Common myeloid progenitor, CD34-positive (primary cell): ENCODE measurements around the gene CCDC3.
"Not testable (repeated sequence)": the region's sequence is repeated elsewhere in the genome, so short reads cannot be mapped to it uniquely, and the experiment has no call there.

ENCODE experiments used
- CTCF ChIA-PET: fragments of 350-600 bp; sonication (Branson Sonifier 250); formaldehyde crosslinking; loops from one replicate; lab custom pipeline; 2021; ENCODE audit warnings: antibody characterized with exemption; lab: Charles Lee
- POLR2A ChIA-PET: fragments of 350-600 bp; sonication (Branson Sonifier 250); formaldehyde crosslinking; loops from one replicate; lab custom pipeline; 2021; ENCODE audit warnings: antibody characterized with exemption; lab: Charles Lee
- DNase-seq, 3 donors: peaks; one replicate each; pipeline versions ENCODE4 v3.0.0 to v3.0.0-alpha.2; 2013
- H3K27ac ChIP-seq, 2 experiments: 1 replicate in 1 of 2; 2 replicates in 1 of 2; pipeline ENCODE4 v1.7.0; 2013; ENCODE audit warnings: inconsistent platforms in 2 of 2, low read length in 2 of 2, mild to moderate bottlenecking in 2 of 2, low read depth in 1 of 2, moderate library complexity in 1 of 2; ENCODE audit not compliant: severe bottlenecking in 2 of 2, insufficient read depth in 1 of 2, poor library complexity in 1 of 2
- H3K27me3 ChIP-seq, 5 experiments: replicated peaks in 2 of 5; 1 replicate in 3 of 5; 2 replicates in 2 of 5; pipeline versions ENCODE4 v1.6.1 to v1.7.0; 2013; ENCODE audit warnings: low read length in 4 of 5, mild to moderate bottlenecking in 2 of 5, moderate library complexity in 2 of 5, inconsistent platforms in 1 of 5; ENCODE audit not compliant: insufficient read depth in 5 of 5, control insufficient read depth in 4 of 5
- H3K36me3 ChIP-seq, 4 experiments: 1 replicate in 2 of 4; 2 replicates in 2 of 4; pipeline versions ENCODE4 v1.6.1 to v1.7.0; 2013; ENCODE audit warnings: low read length in 3 of 4, control low read depth in 1 of 4, mild to moderate bottlenecking in 1 of 4; ENCODE audit not compliant: control insufficient read depth in 4 of 4, insufficient read depth in 4 of 4
- H3K4me1 ChIP-seq, 4 experiments: 1 replicate in 3 of 4; 2 replicates in 1 of 4; pipeline versions ENCODE4 v1.6.1 to v1.7.1; 2013; ENCODE audit warnings: low read length in 3 of 4, mild to moderate bottlenecking in 3 of 4, control low read depth in 1 of 4, inconsistent platforms in 1 of 4, moderate library complexity in 1 of 4; ENCODE audit not compliant: control insufficient read depth in 4 of 4, insufficient read depth in 4 of 4; ENCODE audit errors: control extremely low read depth in 1 of 4
- H3K4me3 ChIP-seq, 7 experiments: 1 replicate in 4 of 7; 2 replicates in 3 of 7; pipeline versions ENCODE4 v1.5.1 to v1.7.0; 2013; ENCODE audit warnings: mild to moderate bottlenecking in 7 of 7, low read length in 6 of 7, moderate library complexity in 6 of 7, inconsistent platforms in 2 of 7, low read depth in 2 of 7, control low read depth in 1 of 7; ENCODE audit not compliant: insufficient read depth in 4 of 7, control insufficient read depth in 1 of 7; ENCODE audit errors: extremely low read depth in 1 of 7
- H3K9me3 ChIP-seq, 5 experiments: 1 replicate in 4 of 5; 2 replicates in 1 of 5; pipeline versions ENCODE4 v1.6.1 to v1.7.1; 2013; ENCODE audit warnings: low read length in 4 of 5, mild to moderate bottlenecking in 2 of 5, inconsistent platforms in 1 of 5, low read depth in 1 of 5, moderate library complexity in 1 of 5; ENCODE audit not compliant: control insufficient read depth in 4 of 5, insufficient read depth in 2 of 5; ENCODE audit errors: control extremely low read depth in 1 of 5
- WGBS: methylation state at CpG from one replicate; pipeline ENCODE4 v1.1.5; 2013; ENCODE audit not compliant: insufficient coverage; 5-methylcytosine and 5-hydroxymethylcytosine counted together

The CCDC3 gene

GRCh38 chr10:12865515-12865914 is 136.0 kb downstream of the CCDC3 start:
- H3K4me1 ChIP-seq, H3K9me3 ChIP-seq, DNase-seq, H3K4me3 ChIP-seq, POLR2A ChIA-PET, H3K27ac ChIP-seq, CTCF ChIA-PET, H3K27me3 ChIP-seq, H3K36me3 ChIP-seq: not testable (repeated sequence)
- WGBS: 98% methylated on average over 6 of the region's 6 CpGs

GRCh38 chr10:12862459-12862858 is 139.1 kb downstream of the CCDC3 start:
- H3K27me3 ChIP-seq: no peaks in the 10 kb centered on the region
- POLR2A ChIA-PET: no interaction called here
- H3K27ac ChIP-seq: no peak overlapping the region
- CTCF ChIA-PET: interaction anchor here (1.4 kb wide), 1 partner anchor 42 kb away, joined by 4 read pairs; no protein-coding TSS in a partner anchor
- no peaks in the 10 kb centered on the region for H3K36me3 ChIP-seq
- 96% methylated on average over 2 of the region's 3 CpGs for WGBS
- peaks cover 0 to 2% (median 0%) of the 10 kb centered on the region in 5 experiments for H3K9me3 ChIP-seq
- no peaks in the 10 kb centered on the region for H3K4me1 ChIP-seq
- H3K4me3 ChIP-seq: no peak overlapping the region
- DNase-seq: no peak

GRCh38 chr10:12854988-12855387 is 146.5 kb downstream of the CCDC3 start:
- ChIA-PET POLR2A (no interaction called here), CTCF (no interaction called here)
- no peak overlapping the region for H3K27ac ChIP-seq
- H3K4me1 ChIP-seq: peaks cover 0 to 5% (median 3%) of the 10 kb centered on the region in 4 experiments
- H3K36me3 ChIP-seq: no peaks in the 10 kb centered on the region
- H3K9me3 ChIP-seq: no peaks in the 10 kb centered on the region
- 100% methylated on average over 1 of the region's 2 CpGs for WGBS
- no peak for DNase-seq
- H3K27me3 ChIP-seq: no peaks in the 10 kb centered on the region
- H3K4me3 ChIP-seq: no peak overlapping the region

- Histone ChIP-seq H3K36me3 (no peaks in the 10 kb centered on the region), H3K4me1 (peaks cover 0 to 22% (median 14%) of the 10 kb centered on the region in 4 experiments), H3K27ac (no peak overlapping the region), H3K4me3 (no peak overlapping the region), H3K9me3 (no peaks in the 10 kb centered on the region), H3K27me3 (no peaks in the 10 kb centered on the region)
- ChIA-PET CTCF (interaction anchor here (0.6 kb wide), 2 partner anchors 196 to 490 kb away, joined by 3 read pairs; no protein-coding TSS in a partner anchor), POLR2A (no interaction called here)
- DNase-seq: no peak
- no CpG with 5 or more reads among the region's 2 CpGs for WGBS
Measured at GRCh38 chr10:12852687-12853086, 148.8 kb downstream of the CCDC3 start.

- 10% methylated on average over 19 of the region's 20 CpGs for WGBS
- H3K27me3 ChIP-seq: no peaks in the 10 kb centered on the region
- POLR2A ChIA-PET: interaction anchor here (0.5 kb wide), 1 partner anchor 63 kb away, joined by 3 read pairs; no protein-coding TSS in a partner anchor
- H3K27ac ChIP-seq: no peak overlapping the region
- peaks cover 0 to 37% (median 16%) of the 10 kb centered on the region in 4 experiments for H3K4me1 ChIP-seq
- no peaks in the 10 kb centered on the region for H3K9me3 ChIP-seq
- no peaks in the 10 kb centered on the region for H3K36me3 ChIP-seq
- DNase-seq: peak; percentile 50 to 92 (median 86)
- CTCF ChIA-PET: interaction anchor here (1.1 to 2.9 kb wide), 2 partner anchors 10 to 13 kb away, joined by 6 to 7 read pairs; no protein-coding TSS in a partner anchor
- peak overlapping the region in 3 of 7 experiments; percentile 8 to 62 (median 57) for H3K4me3 ChIP-seq
Measured at GRCh38 chr10:12849319-12850181, 152.0 kb downstream of the CCDC3 start.

GRCh38 chr10:12848439-12849173 is 152.9 kb downstream of the CCDC3 start:
- WGBS: 93% methylated on average over 8 of the region's 11 CpGs
- no peak overlapping the region for H3K27ac ChIP-seq
- H3K4me3 ChIP-seq: peak overlapping the region in 2 of 7 experiments; percentile 25 to 62
- H3K36me3 ChIP-seq: no peaks in the 10 kb centered on the region
- peaks cover 0 to 38% (median 16%) of the 10 kb centered on the region in 4 experiments for H3K4me1 ChIP-seq
- POLR2A ChIA-PET: no interaction called here
- peak in 1 of 3 donors; percentile 12 for DNase-seq
- H3K9me3 ChIP-seq: no peaks in the 10 kb centered on the region
- CTCF ChIA-PET: interaction anchor here (2.9 kb wide), 1 partner anchor 9 kb away, joined by 7 read pairs; no protein-coding TSS in a partner anchor
- H3K27me3 ChIP-seq: no peaks in the 10 kb centered on the region
